IPS-15b (cell line): ENCODE data around the gene KCNQ1.
"Not testable (repeated sequence)": the region's sequence is repeated elsewhere in the genome, so short reads cannot be mapped to it uniquely, and the experiment has no call there.

Experiments
- H3K27me3 ChIP-seq: one replicate; pipeline ENCODE4 v1.6.1; 2013; ENCODE audit warnings: low read length; ENCODE audit not compliant: control insufficient read depth, insufficient read depth
- H3K36me3 ChIP-seq: one replicate; pipeline ENCODE4 v1.6.1; 2013; ENCODE audit warnings: low read length; ENCODE audit not compliant: control insufficient read depth, insufficient read depth
- H3K4me1 ChIP-seq: one replicate; pipeline ENCODE4 v1.6.1; 2013; ENCODE audit warnings: mild to moderate bottlenecking, low read length; ENCODE audit not compliant: control insufficient read depth, insufficient read depth
- H3K4me3 ChIP-seq: one replicate; pipeline ENCODE4 v1.5.1; 2013; ENCODE audit warnings: low read depth, low read length
- H3K9ac ChIP-seq: one replicate; pipeline ENCODE4 v1.6.1; 2013; ENCODE audit warnings: low read depth, mild to moderate bottlenecking, low read length
- H3K9me3 ChIP-seq: one replicate; pipeline ENCODE4 v1.6.1; 2013; ENCODE audit warnings: mild to moderate bottlenecking, low read length; ENCODE audit not compliant: control insufficient read depth, insufficient read depth

The KCNQ1 gene

DNA sequence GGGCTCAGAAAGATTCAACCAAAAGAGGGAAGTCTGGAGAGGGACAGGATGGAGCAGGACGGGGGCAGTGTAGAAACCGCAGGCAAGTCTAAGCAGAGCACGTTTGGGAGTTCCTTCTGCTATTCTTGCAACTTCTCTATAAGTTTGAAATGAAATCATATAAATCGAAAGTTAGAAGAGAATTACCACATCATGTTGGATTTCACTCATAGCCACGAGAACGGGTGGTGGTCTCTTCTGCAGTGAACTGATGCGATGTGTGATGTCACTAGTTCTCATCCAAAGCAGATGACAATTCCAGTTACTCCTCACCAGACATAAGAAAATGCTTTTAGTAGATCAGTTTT is 36.0 kb downstream of the KCNQ1 start:
- no peak overlapping the region for H3K4me3 ChIP-seq
- no peak overlapping the region for H3K9ac ChIP-seq
- H3K9me3 ChIP-seq: no peaks in the 10 kb centered on the region
- H3K4me1 ChIP-seq: no peaks in the 10 kb centered on the region
- H3K27me3 ChIP-seq: peaks cover 23% of the 10 kb centered on the region
- H3K36me3 ChIP-seq: no peaks in the 10 kb centered on the region

DNA sequence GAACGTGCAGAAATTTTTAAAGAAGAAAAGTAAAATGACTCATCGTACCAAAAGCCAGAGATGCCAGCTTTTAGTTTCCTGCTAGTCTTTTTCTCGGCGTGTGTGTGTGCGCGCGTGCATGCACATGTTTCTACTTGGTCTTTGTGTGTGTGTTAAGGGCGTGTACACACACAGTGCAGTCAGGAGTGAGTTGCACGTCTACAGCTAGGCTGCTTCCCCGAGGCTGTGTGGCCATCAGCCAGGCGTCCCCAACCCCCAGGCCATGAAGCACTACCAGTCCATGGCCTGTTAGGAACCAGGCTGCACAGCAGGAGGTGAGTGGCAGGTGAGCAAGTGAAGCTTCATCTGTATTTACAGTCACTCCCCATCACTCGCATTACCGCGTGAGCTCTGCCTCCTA is 36.4 kb downstream of the KCNQ1 start:
- no peaks in the 10 kb centered on the region for H3K9me3 ChIP-seq

GRCh38 chr11:2482204-2482603 is 37.4 kb downstream of the KCNQ1 start:
- Histone ChIP-seq H3K36me3 (no peaks in the 10 kb centered on the region), H3K4me3 (no peak overlapping the region), H3K9me3 (no peaks in the 10 kb centered on the region), H3K9ac (no peak overlapping the region), H3K4me1 (no peaks in the 10 kb centered on the region), H3K27me3 (peaks cover 27% of the 10 kb centered on the region)

More for the DNA sequence above, 36.4 kb downstream of the KCNQ1 start:
- H3K4me1 ChIP-seq: no peaks in the 10 kb centered on the region
- H3K4me3 ChIP-seq: no peak overlapping the region
- no peak overlapping the region for H3K9ac ChIP-seq
- H3K36me3 ChIP-seq: no peaks in the 10 kb centered on the region
- peaks cover 23% of the 10 kb centered on the region for H3K27me3 ChIP-seq

DNA sequence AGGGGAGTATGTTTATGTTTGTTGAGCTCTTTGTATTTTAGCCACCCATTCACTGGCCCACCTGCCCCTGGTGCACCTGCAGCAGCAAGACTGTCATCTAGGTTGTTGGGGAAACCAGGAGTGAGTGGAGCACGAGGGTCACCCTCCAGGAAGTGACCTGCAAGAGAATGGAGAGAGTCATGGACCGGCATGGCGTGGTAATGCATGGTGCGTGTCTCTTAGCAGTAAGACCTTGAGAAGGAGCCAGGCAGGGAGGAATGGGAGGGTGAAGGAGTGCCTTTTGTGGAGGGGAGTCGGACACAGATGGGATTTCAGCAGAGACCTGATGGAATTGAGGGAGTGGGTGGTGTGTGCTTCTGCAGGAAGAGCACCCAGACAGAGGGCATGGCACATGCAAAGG is 37.9 kb downstream of the KCNQ1 start:
- Histone ChIP-seq H3K9me3 (no peaks in the 10 kb centered on the region), H3K4me3 (no peak overlapping the region), H3K36me3 (no peaks in the 10 kb centered on the region), H3K9ac (no peak overlapping the region), H3K27me3 (peaks cover 25% of the 10 kb centered on the region), H3K4me1 (no peaks in the 10 kb centered on the region)

DNA sequence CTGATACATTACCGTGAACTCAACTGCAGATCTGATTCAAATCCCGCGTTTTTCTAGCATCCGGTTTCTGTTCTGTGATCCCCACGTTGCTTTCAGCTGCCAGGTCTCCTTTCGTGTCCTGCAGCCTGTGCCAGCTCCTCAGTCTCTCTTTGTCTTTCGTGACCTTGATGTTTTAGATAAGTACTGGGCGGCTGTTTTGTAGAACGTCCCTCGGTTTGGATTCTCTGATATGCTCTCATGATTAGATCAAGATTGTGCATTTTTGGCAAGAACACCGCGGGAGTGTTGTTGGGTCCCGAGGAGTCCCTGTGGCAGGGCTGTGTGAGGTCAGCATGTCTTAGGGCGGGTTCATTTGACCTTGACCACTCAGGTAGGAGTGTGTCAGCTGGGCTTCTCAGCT is 38.6 kb downstream of the KCNQ1 start:
- peaks cover 25% of the 10 kb centered on the region for H3K27me3 ChIP-seq
- no peaks in the 10 kb centered on the region for H3K4me1 ChIP-seq
- H3K4me3 ChIP-seq: no peak overlapping the region
- H3K36me3 ChIP-seq: no peaks in the 10 kb centered on the region
- no peaks in the 10 kb centered on the region for H3K9me3 ChIP-seq
- H3K9ac ChIP-seq: no peak overlapping the region

- Histone ChIP-seq H3K9me3 (no peaks in the 10 kb centered on the region), H3K4me1 (no peaks in the 10 kb centered on the region), H3K4me3 (no peak overlapping the region), H3K9ac (no peak overlapping the region), H3K27me3 (peaks cover 32% of the 10 kb centered on the region), H3K36me3 (no peaks in the 10 kb centered on the region)
Observed at GRCh38 chr11:2484576-2485125, 39.8 kb downstream of the KCNQ1 start.

DNA sequence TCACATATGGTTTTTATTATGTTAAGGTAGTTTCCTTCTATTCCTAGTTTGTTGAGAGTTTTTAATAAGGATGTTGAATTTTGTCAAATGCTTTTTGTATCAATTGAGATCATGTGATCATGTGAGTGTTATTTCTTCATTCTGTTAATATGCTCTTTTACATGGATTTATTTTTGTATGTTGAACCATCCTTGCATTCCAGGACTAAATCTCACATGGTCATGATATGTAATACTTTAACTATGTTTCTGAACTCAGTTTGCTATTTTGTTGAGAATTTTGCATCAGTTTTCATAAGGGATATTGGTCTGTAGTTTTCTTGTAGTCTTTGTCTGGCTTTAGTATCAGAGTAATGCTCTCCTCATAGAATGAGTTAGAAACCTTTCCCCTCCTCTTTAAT is 43.2 kb downstream of the KCNQ1 start:
- Histone ChIP-seq H3K4me3 (no peak overlapping the region), H3K27me3 (peaks cover 41% of the 10 kb centered on the region), H3K36me3 (no peaks in the 10 kb centered on the region), H3K4me1 (no peaks in the 10 kb centered on the region), H3K9ac (no peak overlapping the region), H3K9me3 (no peaks in the 10 kb centered on the region)

- Histone ChIP-seq H3K36me3 (no peaks in the 10 kb centered on the region), H3K9me3 (no peaks in the 10 kb centered on the region)
Observed at GRCh38 chr11:2489083-2489482, 44.3 kb downstream of the KCNQ1 start.

GRCh38 chr11:2497951-2498350 is 53.1 kb downstream of the KCNQ1 start:
- H3K27me3 ChIP-seq: peaks cover 29% of the 10 kb centered on the region
- not testable (repeated sequence) for H3K4me1 ChIP-seq, H3K36me3 ChIP-seq, H3K9ac ChIP-seq, H3K9me3 ChIP-seq, H3K4me3 ChIP-seq

More at GRCh38 chr11:2489083-2489482, 44.3 kb downstream of the KCNQ1 start:
- no peak overlapping the region for H3K9ac ChIP-seq
- H3K4me1 ChIP-seq: no peaks in the 10 kb centered on the region
- no peak overlapping the region for H3K4me3 ChIP-seq
- H3K27me3 ChIP-seq: peaks cover 36% of the 10 kb centered on the region

GRCh38 chr11:2498750-2499149 is 53.9 kb downstream of the KCNQ1 start:
- Histone ChIP-seq H3K9me3 (no peaks in the 10 kb centered on the region), H3K27me3 (peaks cover 29% of the 10 kb centered on the region), H3K9ac (no peak overlapping the region), H3K4me3 (no peak overlapping the region), H3K36me3 (no peaks in the 10 kb centered on the region), H3K4me1 (no peaks in the 10 kb centered on the region)

DNA sequence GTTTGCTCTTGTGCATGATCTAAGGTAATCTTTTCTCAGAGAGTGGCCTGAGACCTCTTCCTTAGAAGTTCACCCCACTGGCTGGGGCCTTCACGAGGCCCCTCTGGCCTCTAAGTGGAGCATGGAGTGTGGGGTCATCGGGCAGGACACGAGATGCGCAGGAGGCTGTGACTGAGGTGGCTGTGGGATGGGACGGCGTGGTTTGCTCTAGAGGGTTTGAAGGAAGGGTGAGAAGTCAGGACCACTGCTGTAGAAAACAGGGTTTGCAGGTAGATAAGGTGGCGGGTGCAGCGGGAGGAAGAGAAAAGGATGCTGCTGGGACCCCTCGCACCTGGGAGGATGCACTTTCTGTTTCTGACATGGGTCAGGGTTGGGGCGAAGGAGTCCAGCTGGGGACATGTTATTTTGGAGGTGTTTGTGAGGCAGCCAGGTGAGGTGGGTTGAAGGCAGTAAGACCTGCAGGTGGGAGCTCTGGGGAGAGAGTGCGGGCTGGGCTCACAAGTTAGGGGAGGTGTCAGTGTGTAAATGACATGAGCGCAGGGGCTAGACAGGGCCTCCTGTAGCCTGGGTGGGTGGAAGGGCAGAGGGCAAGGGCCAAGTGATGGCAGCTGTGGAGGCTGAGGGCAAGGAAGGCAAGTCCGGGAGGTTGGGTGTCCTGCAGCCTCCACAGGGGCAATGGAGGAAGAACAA is 62.5 kb downstream of the KCNQ1 start:
- H3K27me3 ChIP-seq: peaks cover 37% of the 10 kb centered on the region
- H3K36me3 ChIP-seq: no peaks in the 10 kb centered on the region
- H3K4me1 ChIP-seq: no peaks in the 10 kb centered on the region

DNA sequence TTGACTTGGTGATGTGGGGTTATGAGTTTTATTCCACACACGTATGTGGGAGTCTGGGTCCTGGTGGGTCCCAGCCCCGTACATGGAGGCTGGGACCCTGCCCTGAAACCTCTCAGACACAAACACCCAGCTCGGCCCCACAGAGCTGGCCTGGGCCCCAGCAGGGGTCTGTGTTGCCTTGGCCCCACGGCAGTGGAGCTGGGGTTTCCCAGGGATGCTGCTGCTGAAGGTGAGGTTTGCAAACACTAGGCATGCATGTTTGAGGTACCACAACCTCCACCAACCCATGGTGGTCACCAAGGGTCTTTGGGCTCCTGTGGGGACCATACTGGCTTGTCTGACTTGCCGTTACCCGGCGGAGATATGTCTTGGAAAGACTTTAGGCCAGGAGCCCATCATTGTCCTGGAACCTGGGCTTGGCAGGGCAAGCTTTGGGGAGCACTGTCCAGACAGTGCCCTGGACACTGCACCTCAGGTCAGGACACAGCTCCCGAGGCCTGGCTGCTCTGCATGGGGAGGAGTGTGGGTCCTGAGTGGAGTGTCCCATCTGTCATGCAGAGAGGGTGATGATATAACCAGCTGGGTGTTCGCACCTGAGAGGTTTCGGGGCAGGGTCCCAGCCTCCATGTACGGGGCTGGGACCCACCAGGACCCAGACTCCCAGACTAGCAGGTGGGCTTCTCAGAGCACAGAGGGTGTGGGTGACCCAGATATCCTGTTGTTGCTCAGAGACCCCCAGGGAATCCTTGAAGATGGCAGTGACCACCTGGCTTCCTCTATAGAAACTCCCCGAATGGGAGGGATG is 63.3 kb downstream of the KCNQ1 start:
- Histone ChIP-seq H3K4me1 (no peaks in the 10 kb centered on the region), H3K9ac (no peak overlapping the region), H3K36me3 (no peaks in the 10 kb centered on the region), H3K27me3 (peaks cover 37% of the 10 kb centered on the region), H3K4me3 (no peak overlapping the region), H3K9me3 (no peaks in the 10 kb centered on the region)

More for the DNA sequence above, 62.5 kb downstream of the KCNQ1 start:
- no peak overlapping the region for H3K4me3 ChIP-seq
- no peak overlapping the region for H3K9ac ChIP-seq
- H3K9me3 ChIP-seq: no peaks in the 10 kb centered on the region
